OCI-LY3 (cell line): Measurements from ENCODE around the gene LILRB5.

Experiments used
- EZH2phosphoT487 ChIP-seq: fragments of 200-600 bp; shearing (Covaris generic); IDR thresholded peaks from 2 replicates; pipeline ENCODE4 v1.6.1; 2018; ENCODE audit warnings: antibody characterized with exemption, mixed run types, low read depth
- TF ChIP-seq, protein P1 (sequence below): fragments of 200-600, 300-600 bp; sonication (generic); IDR thresholded peaks from 2 replicates; pipeline ENCODE4 v1.5.1; 2014; ENCODE audit warnings: antibody characterized with exemption, low read length, low read depth

DNA sequence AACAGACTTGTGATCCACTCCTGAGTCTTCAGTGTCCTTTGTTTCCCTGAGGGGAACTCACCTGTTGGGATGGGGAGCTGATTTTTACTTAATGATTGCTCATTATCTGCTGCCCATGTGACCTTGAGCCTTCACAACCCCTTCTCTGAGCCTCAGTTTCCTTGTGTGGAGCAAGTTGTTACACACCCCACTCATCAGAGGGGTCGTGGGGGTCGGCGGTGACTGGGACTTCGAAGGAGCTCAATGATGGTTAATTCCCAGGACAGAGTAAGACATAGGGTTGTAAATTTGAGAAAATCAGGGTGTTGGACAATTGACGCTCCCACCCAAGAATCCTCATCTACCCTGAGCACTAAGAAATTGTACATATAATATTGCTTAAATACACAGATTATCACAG lies 42.4 kb upstream of the LILRB5 start:
- TF ChIP-seq, protein P1, sequence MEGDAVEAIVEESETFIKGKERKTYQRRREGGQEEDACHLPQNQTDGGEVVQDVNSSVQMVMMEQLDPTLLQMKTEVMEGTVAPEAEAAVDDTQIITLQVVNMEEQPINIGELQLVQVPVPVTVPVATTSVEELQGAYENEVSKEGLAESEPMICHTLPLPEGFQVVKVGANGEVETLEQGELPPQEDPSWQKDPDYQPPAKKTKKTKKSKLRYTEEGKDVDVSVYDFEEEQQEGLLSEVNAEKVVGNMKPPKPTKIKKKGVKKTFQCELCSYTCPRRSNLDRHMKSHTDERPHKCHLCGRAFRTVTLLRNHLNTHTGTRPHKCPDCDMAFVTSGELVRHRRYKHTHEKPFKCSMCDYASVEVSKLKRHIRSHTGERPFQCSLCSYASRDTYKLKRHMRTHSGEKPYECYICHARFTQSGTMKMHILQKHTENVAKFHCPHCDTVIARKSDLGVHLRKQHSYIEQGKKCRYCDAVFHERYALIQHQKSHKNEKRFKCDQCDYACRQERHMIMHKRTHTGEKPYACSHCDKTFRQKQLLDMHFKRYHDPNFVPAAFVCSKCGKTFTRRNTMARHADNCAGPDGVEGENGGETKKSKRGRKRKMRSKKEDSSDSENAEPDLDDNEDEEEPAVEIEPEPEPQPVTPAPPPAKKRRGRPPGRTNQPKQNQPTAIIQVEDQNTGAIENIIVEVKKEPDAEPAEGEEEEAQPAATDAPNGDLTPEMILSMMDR, result no peak
- no peak for TF ChIP-seq EZH2phosphoT487
